IPS-NIHi11 (cell line): ENCODE measurements around the gene KLK14.

Experiments used
- DNase-seq: peaks from one replicate; pipeline ENCODE4 v3.0.0; 2012; ENCODE audit warnings: mixed read lengths, low spot score

The KLK14 gene

DNA sequence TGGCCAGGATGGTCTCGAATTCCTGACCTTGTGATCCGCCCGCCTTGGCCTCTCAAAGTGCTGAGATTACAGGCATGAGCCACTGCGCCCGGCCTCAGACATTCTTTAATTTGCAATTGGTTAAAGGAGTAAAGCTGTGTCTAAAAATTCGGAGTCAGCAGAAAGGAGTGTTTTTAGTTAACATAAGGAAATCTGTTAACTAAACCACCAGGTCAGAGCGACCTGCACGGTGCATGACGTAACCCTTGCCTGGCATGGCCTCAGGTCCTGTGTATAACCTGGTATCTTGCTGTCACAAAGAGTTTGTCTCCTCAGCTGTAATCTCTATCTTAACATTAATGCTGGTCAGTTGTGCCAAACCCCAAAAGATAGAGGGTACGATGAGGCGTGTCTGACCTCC is 38.4 kb downstream of the KLK14 start:
- no peak for DNase-seq

DNA sequence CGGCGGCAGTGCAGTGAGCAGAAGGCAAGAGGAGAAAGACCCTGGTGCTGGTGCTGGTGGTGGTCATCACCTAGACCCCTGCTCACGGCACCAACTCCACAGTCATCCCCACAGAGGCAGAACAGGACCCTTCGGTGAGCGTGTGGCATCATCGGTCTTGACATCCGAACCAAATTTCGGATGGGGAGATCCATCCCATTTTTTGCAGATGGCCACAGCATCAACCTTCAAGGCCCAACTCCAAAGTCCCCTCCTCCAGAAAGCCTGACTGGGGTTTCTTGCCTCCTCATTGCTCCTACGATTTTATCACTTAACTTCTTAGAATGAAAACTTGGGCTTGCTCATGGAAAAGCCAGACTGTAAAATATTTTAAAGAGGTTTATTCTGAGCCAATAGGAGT is 39.2 kb downstream of the KLK14 start:
- DNase-seq = no peak

DNA sequence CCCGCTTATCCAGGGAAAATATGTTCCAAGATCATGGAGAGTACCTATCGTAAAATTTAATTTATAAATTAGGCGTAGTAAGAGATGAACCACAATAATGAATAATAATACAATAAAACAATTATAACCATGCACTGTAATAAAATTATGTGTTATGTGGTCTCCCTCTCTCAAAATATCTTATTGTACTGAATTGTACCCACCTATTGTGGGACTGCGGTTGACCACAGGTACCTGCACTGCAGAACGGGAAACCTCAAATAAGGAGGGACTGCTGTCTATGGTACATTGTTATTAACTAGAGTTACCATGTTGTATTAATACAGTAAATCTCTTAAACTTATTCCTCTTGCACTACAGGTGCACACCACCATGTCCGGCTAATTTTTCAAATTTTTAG is 42.5 kb downstream of the KLK14 start:
- no peak for DNase-seq

DNA sequence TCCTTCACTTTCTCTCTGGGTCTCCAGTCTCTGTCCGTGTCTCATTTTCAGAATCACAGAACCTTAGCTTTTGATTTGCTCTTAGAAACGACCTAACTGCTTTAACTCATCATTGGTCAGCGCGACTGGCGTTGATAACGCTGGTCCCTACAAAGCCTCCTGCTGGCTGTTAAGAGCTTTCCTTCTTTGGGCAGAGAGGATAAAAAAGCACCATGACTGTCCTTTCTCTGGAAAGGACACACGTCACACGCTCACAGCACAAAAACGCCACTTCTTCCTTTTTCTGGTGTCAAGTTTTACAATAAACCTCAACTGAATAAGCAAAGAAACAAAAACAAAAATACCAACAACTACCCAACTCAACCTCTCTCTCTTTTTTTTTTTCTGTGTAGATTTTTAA is 46.2 kb downstream of the KLK14 start:
- DNase-seq = no peak

DNA sequence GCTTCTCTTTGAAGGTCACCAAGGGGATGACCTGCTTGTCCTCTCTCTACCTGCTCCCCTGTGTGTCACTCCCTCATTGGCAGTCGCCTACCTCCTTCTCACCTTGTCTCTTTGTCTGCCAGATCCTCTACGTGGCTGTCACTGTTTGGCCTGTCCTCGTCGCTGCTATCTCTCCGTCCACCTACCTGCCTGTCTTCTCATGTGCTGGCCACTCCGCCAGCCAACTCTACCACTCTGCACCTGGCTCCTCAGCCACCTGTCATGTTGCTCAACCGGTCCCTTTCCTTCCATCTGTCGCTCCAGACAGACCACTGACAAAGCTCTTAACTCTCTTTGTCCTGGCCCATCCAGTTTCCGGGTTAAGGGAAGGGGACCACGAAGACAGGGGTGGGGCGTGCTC is 48.0 kb downstream of the KLK14 start, which contains the start of gene KLK12:
KLK12 (minus strand) TSS at position 299 of the 400 bp plus-strand sequence. CDS start 381 bp downstream, outside the sequence.
- no peak for DNase-seq

DNA sequence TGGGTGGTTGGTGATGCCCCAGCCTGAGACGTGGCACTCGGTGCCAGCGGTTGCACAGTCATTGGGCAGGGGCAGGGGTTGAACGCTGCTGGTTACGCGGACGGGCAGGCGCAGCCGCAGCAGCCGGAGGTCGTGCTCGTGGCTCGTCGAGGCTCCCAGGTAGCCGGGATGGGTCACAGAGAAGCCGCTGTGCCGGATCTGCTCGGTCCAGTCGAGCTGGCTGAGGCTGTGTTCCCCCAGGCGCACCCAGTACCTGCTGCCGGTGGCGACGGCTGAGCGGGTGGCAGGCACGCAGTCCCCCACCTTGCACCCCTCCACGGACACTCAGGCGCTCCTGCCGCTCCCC is 50.8 kb downstream of the KLK14 start:
- no peak for DNase-seq

DNA sequence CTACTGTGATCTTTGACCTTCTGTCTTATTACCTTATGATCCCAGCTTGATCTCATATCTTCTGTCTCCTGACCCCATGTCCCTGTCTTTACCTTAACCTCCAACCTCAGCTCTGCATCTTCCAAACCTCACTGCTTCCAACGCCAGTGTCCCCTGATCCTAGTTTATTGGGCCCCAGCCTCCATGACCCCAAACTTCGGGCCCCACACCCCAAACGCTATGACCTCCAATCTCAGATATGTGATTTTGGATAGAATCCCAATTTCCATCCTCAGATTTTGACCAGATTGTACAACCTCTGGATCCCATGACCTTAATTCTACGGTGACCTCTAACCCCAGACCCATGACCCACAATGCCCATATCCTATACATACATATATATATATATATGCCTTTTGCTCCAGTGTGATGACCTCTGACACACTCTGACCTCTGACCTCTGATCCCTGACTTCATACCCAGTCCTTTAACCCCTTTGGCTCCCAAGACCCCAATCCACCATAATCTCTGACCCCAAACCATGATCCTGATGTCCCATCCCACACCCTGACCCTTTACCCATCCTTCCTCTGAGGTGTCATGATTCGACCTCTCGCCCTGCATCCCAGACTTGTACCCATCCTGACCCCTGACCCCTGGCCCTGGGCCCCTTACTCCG is 51.3 kb downstream of the KLK14 start:
- no peak for DNase-seq

DNA sequence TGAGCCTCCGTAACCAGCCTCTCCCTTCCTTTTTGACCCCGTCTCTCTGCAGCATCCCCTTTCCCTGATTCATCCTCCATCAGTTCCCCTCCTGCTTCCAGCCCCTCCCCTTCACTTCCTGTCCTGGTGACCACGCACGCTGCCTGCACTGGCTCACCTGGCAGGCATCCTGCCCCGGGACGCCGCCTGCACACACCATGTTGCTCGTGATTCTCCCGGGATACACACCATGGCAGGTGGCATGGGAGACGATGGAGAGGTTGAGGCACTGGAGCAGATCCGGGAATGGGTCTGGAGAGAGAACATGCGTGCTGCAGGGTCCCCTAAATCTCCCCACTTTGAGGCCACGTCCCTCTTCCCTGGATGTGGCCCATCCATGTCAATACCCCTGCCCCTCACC is 52.1 kb downstream of the KLK14 start:
- DNase-seq = no peak

DNA sequence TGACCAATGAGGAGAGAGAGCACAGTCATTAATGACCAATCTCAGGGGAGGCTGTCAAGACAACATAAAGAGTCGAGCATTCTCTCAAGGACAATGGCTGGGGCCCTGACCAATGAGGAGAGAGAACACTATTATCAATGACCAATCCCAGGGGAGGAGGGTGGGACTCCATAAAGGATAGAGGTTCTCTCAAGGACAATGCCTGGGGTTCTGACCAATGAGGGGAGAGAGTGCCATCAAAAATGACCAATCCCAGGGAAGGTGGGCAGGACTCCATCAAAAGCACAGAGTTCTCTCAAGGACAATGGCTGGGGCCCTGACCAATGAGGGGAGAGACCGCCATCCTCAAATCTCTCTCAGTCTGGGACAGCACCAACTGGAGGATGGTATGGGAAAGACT is 53.0 kb downstream of the KLK14 start:
- DNase-seq = no peak
